Mammary epithelial cell (primary cell): ENCODE data around the gene TAGLN2.

ENCODE experiments used
- EZH2 ChIP-seq: IDR thresholded peaks from 2 replicates; pipeline ENCODE4 v1.6.1; 2012; ENCODE audit warnings: low read length, inconsistent platforms, borderline replicate concordance
- TF ChIP-seq, protein P1 (sequence below), 2 donors: IDR thresholded peaks in 1 of 2; conservative IDR thresholded peaks in 1 of 2; 2 replicates each; pipeline ENCODE4 v1.5.1; 2011 to 2012; ENCODE audit warnings: inconsistent platforms in 2 of 2, low read length in 2 of 2, mild to moderate bottlenecking in 2 of 2, control low read depth in 1 of 2, low read depth in 1 of 2; ENCODE audit not compliant: insufficient read depth in 1 of 2; ENCODE audit errors: extremely low read depth in 1 of 2

DNA sequence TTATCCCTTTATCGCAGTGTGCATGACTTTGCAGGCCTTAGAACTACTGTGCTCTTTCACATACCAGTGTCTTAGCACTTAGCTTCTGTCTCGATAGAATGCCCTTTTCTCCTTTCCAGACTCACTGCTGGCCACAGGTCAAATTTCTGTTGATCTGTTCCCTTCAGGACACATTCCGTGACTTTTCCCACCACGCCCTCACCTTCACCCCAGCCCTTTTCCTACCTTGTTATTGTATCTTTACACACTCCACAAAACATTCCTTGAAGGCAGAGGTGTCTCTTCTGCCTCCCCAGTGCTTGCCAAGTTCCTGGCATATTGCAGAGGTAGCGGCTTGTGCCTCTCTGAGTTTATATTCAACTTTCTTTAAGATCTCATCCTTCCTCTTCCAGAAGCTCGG, 23.8 kb upstream of the TAGLN2 start:
- TF ChIP-seq, protein P1, sequence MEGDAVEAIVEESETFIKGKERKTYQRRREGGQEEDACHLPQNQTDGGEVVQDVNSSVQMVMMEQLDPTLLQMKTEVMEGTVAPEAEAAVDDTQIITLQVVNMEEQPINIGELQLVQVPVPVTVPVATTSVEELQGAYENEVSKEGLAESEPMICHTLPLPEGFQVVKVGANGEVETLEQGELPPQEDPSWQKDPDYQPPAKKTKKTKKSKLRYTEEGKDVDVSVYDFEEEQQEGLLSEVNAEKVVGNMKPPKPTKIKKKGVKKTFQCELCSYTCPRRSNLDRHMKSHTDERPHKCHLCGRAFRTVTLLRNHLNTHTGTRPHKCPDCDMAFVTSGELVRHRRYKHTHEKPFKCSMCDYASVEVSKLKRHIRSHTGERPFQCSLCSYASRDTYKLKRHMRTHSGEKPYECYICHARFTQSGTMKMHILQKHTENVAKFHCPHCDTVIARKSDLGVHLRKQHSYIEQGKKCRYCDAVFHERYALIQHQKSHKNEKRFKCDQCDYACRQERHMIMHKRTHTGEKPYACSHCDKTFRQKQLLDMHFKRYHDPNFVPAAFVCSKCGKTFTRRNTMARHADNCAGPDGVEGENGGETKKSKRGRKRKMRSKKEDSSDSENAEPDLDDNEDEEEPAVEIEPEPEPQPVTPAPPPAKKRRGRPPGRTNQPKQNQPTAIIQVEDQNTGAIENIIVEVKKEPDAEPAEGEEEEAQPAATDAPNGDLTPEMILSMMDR (conservative IDR thresholded peaks at IDR 0.05 in 1 of 2, IDR thresholded peaks at IDR 0.05 in 1 of 2; ENCODE audit: extremely low read depth in 1 of 2, insufficient read depth in 1 of 2, low read depth in 1 of 2, low read length in 2 of 2) = no peak
- TF ChIP-seq EZH2 = no peak
